Breast epithelium (tissue), 4 donors: Measurements from ENCODE around the gene MAP3K2. TPM values are rescaled to one million over a fixed set of nuclear protein-coding genes. Genes with fewer than 3 reads are reported as not detected.

Experiments
- DNase-seq, 2 donors: peaks; one replicate each; pipeline ENCODE4 v3.0.0-alpha.2; 2019; ENCODE audit warnings: low spot score in 2 of 2
- H3K27ac ChIP-seq, 2 donors: fragments of 200-600 bp; sonication (generic) in 1 of 2; one replicate each; pipeline ENCODE4 v1.5.1; 2016 to 2019; ENCODE audit warnings: mild to moderate bottlenecking in 1 of 2
- H3K27me3 ChIP-seq, 2 donors: fragments of 200-600 bp; sonication (generic) in 1 of 2; one replicate each; pipeline versions ENCODE4 v1.5.1 to v1.6.0; 2017 to 2019; ENCODE audit warnings: control low read depth in 1 of 2, mild to moderate bottlenecking in 1 of 2
- H3K36me3 ChIP-seq: fragments of 200-600 bp; one replicate; pipeline ENCODE4 v1.5.1; 2019
- H3K4me1 ChIP-seq, 2 donors: fragments of 200-600 bp; sonication (generic); one replicate each; pipeline ENCODE4 v1.5.1; 2016 to 2019; ENCODE audit warnings: control low read depth in 1 of 2
- H3K4me3 ChIP-seq, 3 donors: fragments of 200-600 bp; sonication (generic); 1 replicate in 2 of 3; 2 replicates in 1 of 3; pipeline ENCODE4 v1.5.1; 2016 to 2019; ENCODE audit warnings: mild to moderate bottlenecking in 3 of 3, moderate library complexity in 2 of 3
- H3K9me3 ChIP-seq, 2 donors: fragments of 200-600 bp; sonication (generic) in 1 of 2; one replicate each; pipeline ENCODE4 v1.5.1; 2016 to 2019; ENCODE audit warnings: control low read depth in 1 of 2
- POLR2A ChIP-seq: fragments of 450-650 bp; IDR thresholded peaks from one replicate; pipeline ENCODE4 v1.6.1; 2016; ENCODE audit warnings: antibody characterized with exemption, mild to moderate bottlenecking, moderate library complexity
- POLR2AphosphoS5 ChIP-seq, 3 donors: sonication (generic); formaldehyde crosslinking; IDR thresholded peaks; one replicate each; pipeline ENCODE4 v1.6.1; 2017; ENCODE audit warnings: antibody characterized with exemption in 3 of 3
- intact Hi-C: fragments of 100-400 bp; cut with DNase I; formaldehyde crosslinking; loops from one replicate; pipeline ENCODE4 v1.15.1; 2023; ENCODE audit warnings: low total_unique reads
- total RNA-seq, 3 donors: library from RNA; depleted of rRNA; stranded (reverse); fragments of >200 nt; gene quantifications; one replicate each; pipeline ENCODE4 v1.1.0, GENCODE V29; 2016
- TF ChIP-seq, protein P1 (sequence below), 3 donors: fragments of 450-650 bp; IDR thresholded peaks; one replicate each; pipeline ENCODE4 v1.5.1; 2016 to 2017; ENCODE audit warnings: antibody characterized with exemption in 3 of 3, mild to moderate bottlenecking in 3 of 3, moderate library complexity in 3 of 3

MAP3K2 gene
- total RNA-seq, 3 donors from 2014 or later, result 55.7 to 62.2 (median 58.4) TPM

DNA sequence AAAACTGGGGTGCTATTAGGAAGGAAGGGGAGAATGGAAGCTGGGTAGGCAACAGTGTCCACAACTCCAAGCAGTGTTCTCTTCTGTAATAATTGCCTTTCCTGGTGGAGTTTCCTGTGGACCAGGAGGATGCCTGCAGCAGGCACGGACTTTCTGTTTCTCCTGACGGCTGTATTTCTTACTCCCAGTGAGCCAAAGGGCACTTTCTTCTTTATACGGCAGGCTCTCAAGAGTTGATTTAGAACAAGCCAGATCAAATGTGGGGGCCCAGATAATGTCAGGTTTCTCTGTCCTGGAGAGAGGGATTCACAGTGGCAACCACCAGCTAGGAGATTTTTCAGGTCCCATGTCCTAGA lies 17.5 kb upstream of the MAP3K2 start:
- TF ChIP-seq POLR2AphosphoS5 (IDR thresholded peaks at IDR 0.05), result no peak
- Histone ChIP-seq H3K27ac (no peak overlapping the region), H3K4me3 (no peak overlapping the region), H3K4me1 (no peaks in the 10 kb centered on the region), H3K9me3 (no peaks in the 10 kb centered on the region), H3K36me3 (no peaks in the 10 kb centered on the region), H3K27me3 (no peaks in the 10 kb centered on the region)
- DNase-seq, result no peak
- intact Hi-C loops, result no loop called here

DNA sequence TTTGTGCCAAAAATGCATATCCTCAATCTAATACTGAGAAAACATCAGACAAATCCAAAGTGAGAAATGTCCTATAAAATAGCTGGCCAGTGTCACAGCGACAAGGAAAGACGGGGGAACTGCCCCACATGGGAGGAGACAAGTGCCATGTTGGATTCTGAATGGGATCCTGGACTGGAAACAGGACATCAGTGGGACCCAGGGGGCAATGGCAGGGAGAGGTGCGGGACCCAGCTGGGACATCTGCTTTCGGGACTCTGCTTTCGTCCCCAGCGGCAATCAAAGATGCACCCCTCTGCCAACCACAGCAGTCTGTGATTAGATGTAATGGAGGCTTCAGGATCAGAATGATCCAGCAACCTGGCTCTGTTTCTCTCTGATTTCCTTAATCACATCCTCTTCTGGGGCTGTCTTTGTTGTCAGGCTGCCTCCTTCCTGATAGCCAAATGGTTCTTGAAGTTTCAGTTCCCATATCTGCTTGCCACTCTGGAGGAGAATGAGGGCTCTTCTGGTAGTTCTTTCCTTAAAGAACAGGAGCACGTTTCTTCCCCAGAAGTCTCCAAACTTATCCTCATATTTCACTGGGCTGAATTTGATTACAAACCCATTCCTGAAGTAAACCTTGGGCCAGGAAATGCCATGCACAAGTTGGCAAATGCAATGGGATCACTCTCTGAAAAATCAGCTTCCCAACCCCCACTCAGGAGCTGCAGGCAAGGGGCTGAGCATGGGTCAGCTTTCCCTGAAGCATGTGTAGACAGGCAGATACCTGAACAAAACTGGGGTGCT lies 16.9 kb upstream of the MAP3K2 start:
- no peak overlapping the region for H3K27ac ChIP-seq
- intact Hi-C loops, result no loop called here
- H3K36me3 ChIP-seq, result no peaks in the 10 kb centered on the region
- no peaks in the 10 kb centered on the region for H3K4me1 ChIP-seq
- no peaks in the 10 kb centered on the region for H3K27me3 ChIP-seq
- TF ChIP-seq POLR2A, result no peak
- TF ChIP-seq, protein P1, sequence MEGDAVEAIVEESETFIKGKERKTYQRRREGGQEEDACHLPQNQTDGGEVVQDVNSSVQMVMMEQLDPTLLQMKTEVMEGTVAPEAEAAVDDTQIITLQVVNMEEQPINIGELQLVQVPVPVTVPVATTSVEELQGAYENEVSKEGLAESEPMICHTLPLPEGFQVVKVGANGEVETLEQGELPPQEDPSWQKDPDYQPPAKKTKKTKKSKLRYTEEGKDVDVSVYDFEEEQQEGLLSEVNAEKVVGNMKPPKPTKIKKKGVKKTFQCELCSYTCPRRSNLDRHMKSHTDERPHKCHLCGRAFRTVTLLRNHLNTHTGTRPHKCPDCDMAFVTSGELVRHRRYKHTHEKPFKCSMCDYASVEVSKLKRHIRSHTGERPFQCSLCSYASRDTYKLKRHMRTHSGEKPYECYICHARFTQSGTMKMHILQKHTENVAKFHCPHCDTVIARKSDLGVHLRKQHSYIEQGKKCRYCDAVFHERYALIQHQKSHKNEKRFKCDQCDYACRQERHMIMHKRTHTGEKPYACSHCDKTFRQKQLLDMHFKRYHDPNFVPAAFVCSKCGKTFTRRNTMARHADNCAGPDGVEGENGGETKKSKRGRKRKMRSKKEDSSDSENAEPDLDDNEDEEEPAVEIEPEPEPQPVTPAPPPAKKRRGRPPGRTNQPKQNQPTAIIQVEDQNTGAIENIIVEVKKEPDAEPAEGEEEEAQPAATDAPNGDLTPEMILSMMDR (IDR thresholded peaks at IDR 0.05), result no peak
- TF ChIP-seq POLR2AphosphoS5 (IDR thresholded peaks at IDR 0.05), result no peak
- no peaks in the 10 kb centered on the region for H3K9me3 ChIP-seq
- no peak for DNase-seq
- H3K4me3 ChIP-seq, result no peak overlapping the region

DNA sequence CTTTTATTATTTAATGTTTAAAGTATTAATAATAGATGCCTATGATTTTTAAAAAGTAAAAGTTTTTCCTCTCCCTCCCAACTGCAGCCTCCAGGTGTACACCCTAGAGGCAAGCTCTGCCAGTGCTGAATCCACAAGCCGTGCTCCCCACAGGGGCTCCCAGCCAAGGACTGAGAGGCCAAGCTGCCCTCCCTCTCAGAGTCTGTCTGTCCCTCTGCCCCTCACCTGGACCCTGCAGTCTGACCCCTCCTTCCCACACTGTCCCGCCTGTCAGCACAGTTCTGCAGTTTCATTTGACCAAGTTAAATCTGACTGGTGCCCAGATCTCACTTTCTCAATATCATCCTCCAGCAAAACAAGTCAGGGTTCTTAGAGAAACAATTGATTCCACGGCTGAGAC lies 15.7 kb upstream of the MAP3K2 start:
- intact Hi-C loops, result no loop called here
- H3K4me3 ChIP-seq, result no peak overlapping the region
- H3K9me3 ChIP-seq, result no peaks in the 10 kb centered on the region
- no peak for DNase-seq
- no peaks in the 10 kb centered on the region for H3K36me3 ChIP-seq
- TF ChIP-seq POLR2AphosphoS5 (IDR thresholded peaks at IDR 0.05), result no peak
- TF ChIP-seq, protein P1 (IDR thresholded peaks at IDR 0.05), result no peak
- TF ChIP-seq POLR2A, result no peak
- no peak overlapping the region for H3K27ac ChIP-seq
- H3K27me3 ChIP-seq, result no peaks in the 10 kb centered on the region
- no peaks in the 10 kb centered on the region for H3K4me1 ChIP-seq

DNA sequence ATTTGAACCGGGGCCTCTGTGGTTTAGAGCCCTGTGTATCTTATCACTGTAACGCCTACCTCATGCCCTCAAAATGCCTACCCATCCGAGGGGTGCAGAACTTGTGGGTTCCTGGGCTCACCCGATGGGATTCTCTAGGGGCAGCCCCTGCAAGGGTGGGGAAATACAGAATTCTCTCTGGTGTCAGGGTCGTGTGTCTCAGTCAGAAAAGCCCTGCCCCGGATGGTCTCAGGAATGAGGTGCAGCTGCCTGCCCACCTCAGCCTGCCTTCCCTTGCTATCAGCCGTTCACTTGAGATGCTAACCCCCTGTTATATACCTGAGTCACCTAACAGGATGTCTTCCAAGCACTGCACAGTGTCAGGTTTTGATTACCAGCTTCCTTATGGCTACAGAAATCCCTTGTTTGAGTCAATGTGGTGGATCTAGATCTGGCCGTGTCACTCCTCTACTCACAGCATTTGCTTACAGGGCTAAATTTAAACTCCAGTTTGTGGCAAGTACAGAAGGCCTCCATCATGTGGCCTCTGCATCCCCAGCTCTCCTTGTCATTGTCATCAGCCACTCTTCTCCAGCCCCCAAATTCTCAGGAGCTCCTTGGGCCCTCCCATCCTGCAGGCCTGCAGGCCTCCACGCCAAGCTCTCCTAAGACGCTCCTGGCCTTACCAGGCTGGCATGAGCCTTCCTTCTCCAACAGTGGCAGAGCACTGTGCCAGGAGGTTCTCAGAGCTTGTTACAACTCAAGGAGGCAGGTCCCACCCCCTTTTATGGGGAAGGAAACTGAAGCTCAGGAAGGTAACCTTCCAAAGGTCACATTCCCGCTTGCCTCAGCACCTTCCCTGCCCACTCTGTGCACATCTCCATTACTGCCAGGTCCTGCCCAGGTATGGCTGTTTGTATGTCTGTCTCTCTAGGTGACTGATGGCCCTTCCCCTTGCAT lies 14.3 kb upstream of the MAP3K2 start:
- no peak for DNase-seq

DNA sequence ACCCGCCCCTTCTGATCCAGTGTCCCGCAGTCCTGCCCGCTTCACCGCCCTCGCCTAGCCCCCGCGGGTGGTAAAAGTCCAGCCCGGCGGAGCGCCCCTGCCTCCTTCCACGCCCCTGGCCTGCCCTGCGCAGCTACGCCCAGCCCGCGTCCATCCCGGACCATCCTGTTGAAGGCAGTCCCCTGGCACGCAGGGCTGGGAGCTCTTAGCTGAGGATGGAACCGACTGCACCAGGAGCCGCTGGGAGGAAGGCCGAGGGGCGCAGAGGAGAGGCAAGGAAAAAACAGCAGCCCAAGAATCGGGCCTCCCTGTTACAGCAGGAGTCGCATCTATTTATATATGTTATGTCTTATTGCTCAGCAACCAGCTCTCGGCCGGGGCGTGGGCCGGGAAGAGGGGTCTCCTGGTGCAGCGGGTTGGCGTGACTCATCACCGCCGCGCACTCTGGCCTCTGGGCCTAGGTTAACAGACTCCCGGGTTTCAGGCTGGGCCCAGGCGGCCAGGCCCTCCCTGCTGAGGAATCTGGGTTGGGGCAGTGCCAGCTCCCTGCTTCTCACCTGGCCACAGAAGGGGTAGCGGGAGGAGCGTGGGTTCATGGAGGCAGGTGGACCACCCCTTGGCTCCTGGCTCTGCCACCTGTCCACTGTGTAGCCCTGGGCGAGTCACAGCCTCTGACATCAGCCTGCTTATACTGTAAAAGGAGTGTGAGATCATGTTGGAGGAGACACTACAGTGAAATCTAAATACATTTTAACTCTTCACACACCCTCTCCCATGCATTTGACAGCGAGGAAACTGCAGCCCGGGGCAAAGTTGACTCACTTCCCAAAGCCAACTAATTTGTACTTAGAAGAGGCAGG lies 13.4 kb upstream of the MAP3K2 start:
- no peaks in the 10 kb centered on the region for H3K4me1 ChIP-seq
- no peaks in the 10 kb centered on the region for H3K9me3 ChIP-seq
- H3K27ac ChIP-seq, result no peak overlapping the region
- no peaks in the 10 kb centered on the region for H3K27me3 ChIP-seq
- no peak for DNase-seq
- intact Hi-C loops, result no loop called here
- no peak overlapping the region for H3K4me3 ChIP-seq
- no peaks in the 10 kb centered on the region for H3K36me3 ChIP-seq
- TF ChIP-seq POLR2A, result no peak
- TF ChIP-seq, protein P1 (IDR thresholded peaks at IDR 0.05), result no peak
- no peak for TF ChIP-seq POLR2AphosphoS5 (IDR thresholded peaks at IDR 0.05)

More for the DNA sequence above, 14.3 kb upstream of the MAP3K2 start:
- H3K36me3 ChIP-seq, result no peaks in the 10 kb centered on the region
- H3K9me3 ChIP-seq, result no peaks in the 10 kb centered on the region
- H3K4me3 ChIP-seq, result no peak overlapping the region
- no peak overlapping the region for H3K27ac ChIP-seq
- H3K4me1 ChIP-seq, result no peaks in the 10 kb centered on the region
- intact Hi-C loops, result no loop called here
- no peak for TF ChIP-seq POLR2A
- TF ChIP-seq, protein P1 (IDR thresholded peaks at IDR 0.05), result no peak
- TF ChIP-seq POLR2AphosphoS5 (IDR thresholded peaks at IDR 0.05), result no peak
- no peaks in the 10 kb centered on the region for H3K27me3 ChIP-seq
